ENCODE measurements around the gene TCF3. TPM values are rescaled to one million over a fixed set of nuclear protein-coding genes. Genes with fewer than 3 reads are reported as not detected.
"Not testable (repeated sequence)": the region's sequence is repeated elsewhere in the genome, so short reads cannot be mapped to it uniquely, and the experiment has no call there.

The TCF3 gene
- total RNA-seq, 2 donors from 2014 or later = 65.2 to 104 TPM

- Mint-ChIP-seq H3K9me3 (no peaks in the 10 kb centered on the region), H3K36me3 (peaks cover 0 to 10% of the 10 kb centered on the region in 2 donors), H3K27ac (no peak overlapping the region)
- DNase-seq (ENCODE audit: low spot score in 2 of 2) (no peak), ATAC-seq (no peak)
These were observed 4.6 kb downstream of the TCF3 start for GRCh38 chr19:1647501-1648458.

GRCh38 chr19:1646659-1647453, 5.6 kb downstream of the TCF3 start:
- no peak for ATAC-seq
- DNase-seq (ENCODE audit: low spot score in 2 of 2) = no peak
- Mint-ChIP-seq H3K27ac (no peak overlapping the region), H3K9me3 (no peaks in the 10 kb centered on the region), H3K36me3 (peaks cover 0 to 10% of the 10 kb centered on the region in 2 donors)

GRCh38 chr19:1646149-1646548, 6.3 kb downstream of the TCF3 start:
- H3K9me3 Mint-ChIP-seq = no peaks in the 10 kb centered on the region
- DNase-seq (ENCODE audit: low spot score in 2 of 2) = no peak
- no peak overlapping the region for H3K27ac Mint-ChIP-seq
- peaks cover 0 to 9% of the 10 kb centered on the region in 2 donors for H3K36me3 Mint-ChIP-seq
- ATAC-seq = no peak

GRCh38 chr19:1645299-1645698, 7.1 kb downstream of the TCF3 start:
- DNase-seq (ENCODE audit: low spot score in 2 of 2) (no peak), ATAC-seq (no peak)
- Mint-ChIP-seq H3K36me3 (peaks cover 0 to under 1% of the 10 kb centered on the region in 2 donors), H3K9me3 (no peaks in the 10 kb centered on the region), H3K27ac (no peak overlapping the region)

- H3K9me3 Mint-ChIP-seq = no peaks in the 10 kb centered on the region
- no peak overlapping the region for H3K27ac Mint-ChIP-seq
- no peaks in the 10 kb centered on the region for H3K36me3 Mint-ChIP-seq
- no peak for ATAC-seq
- DNase-seq (ENCODE audit: low spot score in 2 of 2) = no peak
These were observed 8.3 kb downstream of the TCF3 start for GRCh38 chr19:1644070-1644469.

GRCh38 chr19:1640893-1641448, 11.4 kb downstream of the TCF3 start:
- DNase-seq (ENCODE audit: low spot score in 2 of 2); ATAC-seq; H3K27ac Mint-ChIP-seq; H3K9me3 Mint-ChIP-seq; H3K36me3 Mint-ChIP-seq: not testable (repeated sequence)

- H3K36me3 Mint-ChIP-seq = peaks cover 0 to 13% of the 10 kb centered on the region in 2 donors
- H3K27ac Mint-ChIP-seq = peak overlapping the region in 1 of 2 donors; percentile 63
- DNase-seq (ENCODE audit: low spot score in 2 of 2) = no peak
These were observed 15.8 kb downstream of the TCF3 start for GRCh38 chr19:1636325-1637236.

GRCh38 chr19:1634938-1635243, 17.5 kb downstream of the TCF3 start:
- ATAC-seq (no peak), DNase-seq (ENCODE audit: low spot score in 2 of 2) (no peak)
- peaks cover 0 to 13% of the 10 kb centered on the region in 2 donors for H3K36me3 Mint-ChIP-seq
- no peak overlapping the region for H3K27ac Mint-ChIP-seq
- no peaks in the 10 kb centered on the region for H3K9me3 Mint-ChIP-seq

More at GRCh38 chr19:1636325-1637236, 15.8 kb downstream of the TCF3 start:
- H3K9me3 Mint-ChIP-seq = no peaks in the 10 kb centered on the region
- no peak for ATAC-seq

GRCh38 chr19:1634242-1634937, 18.0 kb downstream of the TCF3 start:
- ATAC-seq = no peak
- DNase-seq (ENCODE audit: low spot score in 2 of 2) = no peak
- Mint-ChIP-seq H3K9me3 (no peaks in the 10 kb centered on the region), H3K36me3 (peaks cover 0 to 13% of the 10 kb centered on the region in 2 donors), H3K27ac (no peak overlapping the region)

GRCh38 chr19:1633269-1633826, 19.1 kb downstream of the TCF3 start:
- no peaks in the 10 kb centered on the region for H3K9me3 Mint-ChIP-seq
- DNase-seq (ENCODE audit: low spot score in 2 of 2) (no peak), ATAC-seq (no peak)
- H3K36me3 Mint-ChIP-seq = peaks cover 0 to 9% of the 10 kb centered on the region in 2 donors
- H3K27ac Mint-ChIP-seq = no peak overlapping the region

GRCh38 chr19:1632462-1633268, 19.8 kb downstream of the TCF3 start:
- no peak for DNase-seq (ENCODE audit: low spot score in 2 of 2)
- Mint-ChIP-seq H3K27ac (no peak overlapping the region), H3K9me3 (no peaks in the 10 kb centered on the region), H3K36me3 (peaks cover 0 to 7% of the 10 kb centered on the region in 2 donors)
- no peak for ATAC-seq

- DNase-seq (ENCODE audit: low spot score in 2 of 2) = no peak
- H3K27ac Mint-ChIP-seq = no peak overlapping the region
- no peak for ATAC-seq
- no peaks in the 10 kb centered on the region for H3K9me3 Mint-ChIP-seq
- peaks cover 0 to 7% of the 10 kb centered on the region in 2 donors for H3K36me3 Mint-ChIP-seq
These were observed 20.8 kb downstream of the TCF3 start for GRCh38 chr19:1631557-1632100.

- Mint-ChIP-seq H3K36me3 (peaks cover 0 to 5% of the 10 kb centered on the region in 2 donors), H3K9me3 (no peaks in the 10 kb centered on the region), H3K27ac (no peak overlapping the region)
- ATAC-seq (no peak), DNase-seq (ENCODE audit: low spot score in 2 of 2) (no peak)
These were observed 21.6 kb downstream of the TCF3 start for GRCh38 chr19:1630811-1631210.

- no peaks in the 10 kb centered on the region for H3K36me3 Mint-ChIP-seq
- no peaks in the 10 kb centered on the region for H3K9me3 Mint-ChIP-seq
- DNase-seq (ENCODE audit: low spot score in 2 of 2) (no peak), ATAC-seq (no peak)
- H3K27ac Mint-ChIP-seq = no peak overlapping the region
These were observed 22.4 kb downstream of the TCF3 start for GRCh38 chr19:1630012-1630411.
